DND-41 (cell line): ENCODE measurements around the gene TUFT1.

Experiments used
- CTCF ChIP-seq: IDR thresholded peaks from 2 replicates; pipeline ENCODE4 v1.5.1; 2012; ENCODE audit warnings: borderline replicate concordance, low read length, moderate library complexity, mild to moderate bottlenecking; ENCODE audit not compliant: poor library complexity, severe bottlenecking; ENCODE audit errors: extremely low read depth
- EZH2 ChIP-seq: IDR thresholded peaks from 3 replicates; pipeline ENCODE4 v1.6.1; 2012; ENCODE audit warnings: borderline replicate concordance, low read depth, mild to moderate bottlenecking, moderate library complexity, low read length, inconsistent platforms; ENCODE audit not compliant: severe bottlenecking

- TF ChIP-seq CTCF, result no peak
- TF ChIP-seq EZH2, result no peak
These were observed 73.2 kb downstream of the TUFT1 start for GRCh38 chr1:151613282-151613780.
